Adipocyte (in vitro differentiated cells): Measurements from ENCODE around the gene POLE4.

Source experiments
- DNase-seq: peaks from one replicate; pipeline ENCODE4 v3.0.0-alpha.2; 2015; ENCODE audit warnings: low read depth
- H3K27me3 ChIP-seq: replicated peaks from 2 replicates; pipeline ENCODE4 v1.7.0; 2013; ENCODE audit warnings: mild to moderate bottlenecking, low read length, moderate library complexity; ENCODE audit not compliant: control insufficient read depth, insufficient read depth
- H3K36me3 ChIP-seq: 2 replicates; pipeline ENCODE4 v1.7.0; 2013; ENCODE audit warnings: low read length, mild to moderate bottlenecking, moderate library complexity; ENCODE audit not compliant: control insufficient read depth, insufficient read depth, severe bottlenecking
- H3K4me1 ChIP-seq: 2 replicates; pipeline ENCODE4 v1.7.0; 2013; ENCODE audit warnings: mild to moderate bottlenecking, low read length, moderate library complexity; ENCODE audit not compliant: control insufficient read depth, insufficient read depth
- H3K4me3 ChIP-seq: 2 replicates; pipeline ENCODE4 v1.7.0; 2013; ENCODE audit warnings: mild to moderate bottlenecking, low read length, moderate library complexity
- H3K9ac ChIP-seq: 2 replicates; pipeline ENCODE4 v1.7.0; 2013; ENCODE audit warnings: mild to moderate bottlenecking, low read length, moderate library complexity
- H3K9me3 ChIP-seq: 2 replicates; pipeline ENCODE4 v1.7.0; 2013; ENCODE audit warnings: mild to moderate bottlenecking, low read length, moderate library complexity; ENCODE audit not compliant: control insufficient read depth

Gene POLE4

GRCh38 chr2:75006041-75006440 lies 47.6 kb downstream of the POLE4 start:
- H3K9me3 ChIP-seq = no peaks in the 10 kb centered on the region

GRCh38 chr2:75007061-75007460 lies 48.6 kb downstream of the POLE4 start:
- H3K36me3 ChIP-seq = no peaks in the 10 kb centered on the region
- H3K9me3 ChIP-seq = no peaks in the 10 kb centered on the region
- H3K4me3 ChIP-seq = no peak overlapping the region
- no peaks in the 10 kb centered on the region for H3K27me3 ChIP-seq
- H3K4me1 ChIP-seq = peaks cover 4% of the 10 kb centered on the region
- H3K9ac ChIP-seq = no peak overlapping the region
- no peak for DNase-seq

More at GRCh38 chr2:75006041-75006440, 47.6 kb downstream of the POLE4 start:
- no peaks in the 10 kb centered on the region for H3K36me3 ChIP-seq
- no peaks in the 10 kb centered on the region for H3K27me3 ChIP-seq
- no peak overlapping the region for H3K9ac ChIP-seq
- DNase-seq = no peak
- no peak overlapping the region for H3K4me3 ChIP-seq
- H3K4me1 ChIP-seq = peaks cover 7% of the 10 kb centered on the region

- H3K36me3 ChIP-seq = no peaks in the 10 kb centered on the region
- H3K4me1 ChIP-seq = no peaks in the 10 kb centered on the region
- no peak for DNase-seq
- H3K4me3 ChIP-seq = no peak overlapping the region
- no peaks in the 10 kb centered on the region for H3K27me3 ChIP-seq
- H3K9me3 ChIP-seq = no peaks in the 10 kb centered on the region
- H3K9ac ChIP-seq = no peak overlapping the region
These were observed 49.4 kb downstream of the POLE4 start for GRCh38 chr2:75007819-75008218.

GRCh38 chr2:75010571-75010970 lies 52.1 kb downstream of the POLE4 start:
- Histone ChIP-seq H3K9me3 (peaks cover 4% of the 10 kb centered on the region), H3K4me3 (no peak overlapping the region), H3K27me3 (no peaks in the 10 kb centered on the region), H3K36me3 (no peaks in the 10 kb centered on the region), H3K9ac (no peak overlapping the region), H3K4me1 (no peaks in the 10 kb centered on the region)
- DNase-seq = no peak

- no peak overlapping the region for H3K4me3 ChIP-seq
- no peaks in the 10 kb centered on the region for H3K36me3 ChIP-seq
- no peak for DNase-seq
- peaks cover 4% of the 10 kb centered on the region for H3K9me3 ChIP-seq
- H3K4me1 ChIP-seq = no peaks in the 10 kb centered on the region
- H3K27me3 ChIP-seq = no peaks in the 10 kb centered on the region
- no peak overlapping the region for H3K9ac ChIP-seq
These were observed 53.6 kb downstream of the POLE4 start for GRCh38 chr2:75012080-75012479.

- Histone ChIP-seq H3K36me3 (no peaks in the 10 kb centered on the region), H3K4me3 (no peak overlapping the region), H3K4me1 (peaks cover 26% of the 10 kb centered on the region), H3K9ac (no peak overlapping the region), H3K27me3 (no peaks in the 10 kb centered on the region), H3K9me3 (peaks cover 4% of the 10 kb centered on the region)
- DNase-seq = no peak
These were observed 59.7 kb downstream of the POLE4 start for GRCh38 chr2:75018162-75018561.
